SK-N-SH (cell line): ENCODE measurements around the gene ZBTB3.

Experiments used
- EZH2phosphoT487 ChIP-seq: fragments of 200-600 bp; sonication (generic); IDR thresholded peaks from 2 replicates; pipeline ENCODE4 v1.6.1; 2017; ENCODE audit warnings: low read depth, mixed run types, mild to moderate bottlenecking, antibody characterized with exemption, moderate library complexity, borderline replicate concordance
- FOXM1 ChIP-seq: IDR thresholded peaks from 2 replicates; pipeline ENCODE4 v1.4.0; 2012; ENCODE audit warnings: low read depth, mild to moderate bottlenecking
- GABPA ChIP-seq: IDR thresholded peaks from 2 replicates; pipeline ENCODE4 v1.4.0; 2012; ENCODE audit warnings: low read depth, mild to moderate bottlenecking
- POLR2AphosphoS5 ChIP-seq: IDR thresholded peaks from 2 replicates; pipeline ENCODE4 v1.6.1; 2012; ENCODE audit warnings: low read depth, low read length
- REST ChIP-seq: IDR thresholded peaks from 2 replicates; pipeline ENCODE4 v1.6.1; 2012; ENCODE audit warnings: mild to moderate bottlenecking, low read depth, low read length, moderate library complexity
- SMC3 ChIP-seq: IDR thresholded peaks from 2 replicates; pipeline ENCODE4 v1.6.1; 2012; ENCODE audit warnings: low read depth, low read length, improper control_type of control experiment
- TF ChIP-seq, protein P1 (sequence below): fragments of 200-600 bp; sonication (generic); IDR thresholded peaks from 2 replicates; pipeline ENCODE4 v1.6.1; 2017; ENCODE audit warnings: antibody characterized with exemption, mild to moderate bottlenecking, moderate library complexity
- TF ChIP-seq, protein P2 (sequence below): IDR thresholded peaks from 2 replicates; pipeline ENCODE4 v1.4.0; 2012; ENCODE audit warnings: low read depth, borderline replicate concordance

DNA sequence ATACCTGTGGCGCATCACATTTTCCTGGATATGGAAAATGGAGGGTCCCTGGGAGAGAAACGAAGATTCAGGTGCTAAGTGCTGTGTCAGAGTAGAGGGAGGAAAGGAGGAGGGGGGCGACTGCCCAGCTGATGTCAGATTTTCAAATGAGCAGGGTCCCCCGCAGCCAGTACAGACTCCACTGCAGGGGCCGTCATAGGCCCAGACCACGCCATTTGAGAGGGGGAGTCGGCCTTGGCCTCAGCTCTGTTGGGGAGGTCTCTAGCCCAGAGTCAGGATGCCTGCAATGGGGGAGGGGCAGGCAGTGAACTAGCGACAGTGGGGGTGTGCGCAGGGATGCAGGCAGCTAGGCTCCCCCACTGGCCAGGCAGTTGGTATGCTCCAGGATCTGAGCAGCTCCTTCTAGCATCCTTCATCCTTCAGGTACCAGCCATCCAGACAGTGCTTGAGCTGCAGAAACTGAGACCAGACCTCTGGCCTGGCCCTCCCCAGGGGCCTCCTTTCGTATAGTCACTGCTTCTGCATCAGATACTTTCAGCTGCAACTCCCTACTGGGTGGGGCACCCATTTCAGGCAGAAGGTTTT, 46.6 kb downstream of the ZBTB3 start, which contains the start of the genes BSCL2 and GNG3:
- no peak for TF ChIP-seq SMC3
- TF ChIP-seq, protein P1, sequence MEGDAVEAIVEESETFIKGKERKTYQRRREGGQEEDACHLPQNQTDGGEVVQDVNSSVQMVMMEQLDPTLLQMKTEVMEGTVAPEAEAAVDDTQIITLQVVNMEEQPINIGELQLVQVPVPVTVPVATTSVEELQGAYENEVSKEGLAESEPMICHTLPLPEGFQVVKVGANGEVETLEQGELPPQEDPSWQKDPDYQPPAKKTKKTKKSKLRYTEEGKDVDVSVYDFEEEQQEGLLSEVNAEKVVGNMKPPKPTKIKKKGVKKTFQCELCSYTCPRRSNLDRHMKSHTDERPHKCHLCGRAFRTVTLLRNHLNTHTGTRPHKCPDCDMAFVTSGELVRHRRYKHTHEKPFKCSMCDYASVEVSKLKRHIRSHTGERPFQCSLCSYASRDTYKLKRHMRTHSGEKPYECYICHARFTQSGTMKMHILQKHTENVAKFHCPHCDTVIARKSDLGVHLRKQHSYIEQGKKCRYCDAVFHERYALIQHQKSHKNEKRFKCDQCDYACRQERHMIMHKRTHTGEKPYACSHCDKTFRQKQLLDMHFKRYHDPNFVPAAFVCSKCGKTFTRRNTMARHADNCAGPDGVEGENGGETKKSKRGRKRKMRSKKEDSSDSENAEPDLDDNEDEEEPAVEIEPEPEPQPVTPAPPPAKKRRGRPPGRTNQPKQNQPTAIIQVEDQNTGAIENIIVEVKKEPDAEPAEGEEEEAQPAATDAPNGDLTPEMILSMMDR, result no peak
- no peak for TF ChIP-seq FOXM1
- no peak for TF ChIP-seq POLR2AphosphoS5
- no peak for TF ChIP-seq GABPA
- TF ChIP-seq EZH2phosphoT487, result no peak
- TF ChIP-seq REST, result no peak
- TF ChIP-seq, protein P2, sequence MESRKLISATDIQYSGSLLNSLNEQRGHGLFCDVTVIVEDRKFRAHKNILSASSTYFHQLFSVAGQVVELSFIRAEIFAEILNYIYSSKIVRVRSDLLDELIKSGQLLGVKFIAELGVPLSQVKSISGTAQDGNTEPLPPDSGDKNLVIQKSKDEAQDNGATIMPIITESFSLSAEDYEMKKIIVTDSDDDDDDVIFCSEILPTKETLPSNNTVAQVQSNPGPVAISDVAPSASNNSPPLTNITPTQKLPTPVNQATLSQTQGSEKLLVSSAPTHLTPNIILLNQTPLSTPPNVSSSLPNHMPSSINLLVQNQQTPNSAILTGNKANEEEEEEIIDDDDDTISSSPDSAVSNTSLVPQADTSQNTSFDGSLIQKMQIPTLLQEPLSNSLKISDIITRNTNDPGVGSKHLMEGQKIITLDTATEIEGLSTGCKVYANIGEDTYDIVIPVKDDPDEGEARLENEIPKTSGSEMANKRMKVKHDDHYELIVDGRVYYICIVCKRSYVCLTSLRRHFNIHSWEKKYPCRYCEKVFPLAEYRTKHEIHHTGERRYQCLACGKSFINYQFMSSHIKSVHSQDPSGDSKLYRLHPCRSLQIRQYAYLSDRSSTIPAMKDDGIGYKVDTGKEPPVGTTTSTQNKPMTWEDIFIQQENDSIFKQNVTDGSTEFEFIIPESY, result no peak
